NCI-H345 (cell line): ENCODE data around the gene SFXN5.
"Not testable (repeated sequence)": the region's sequence is repeated elsewhere in the genome, so short reads cannot be mapped to it uniquely, and the experiment has no call there.

Experiments
- DNase-seq: peaks from one replicate; lab custom pipeline; 2025; lab: John Stamatoyannopoulos, UW

Gene SFXN5

DNA sequence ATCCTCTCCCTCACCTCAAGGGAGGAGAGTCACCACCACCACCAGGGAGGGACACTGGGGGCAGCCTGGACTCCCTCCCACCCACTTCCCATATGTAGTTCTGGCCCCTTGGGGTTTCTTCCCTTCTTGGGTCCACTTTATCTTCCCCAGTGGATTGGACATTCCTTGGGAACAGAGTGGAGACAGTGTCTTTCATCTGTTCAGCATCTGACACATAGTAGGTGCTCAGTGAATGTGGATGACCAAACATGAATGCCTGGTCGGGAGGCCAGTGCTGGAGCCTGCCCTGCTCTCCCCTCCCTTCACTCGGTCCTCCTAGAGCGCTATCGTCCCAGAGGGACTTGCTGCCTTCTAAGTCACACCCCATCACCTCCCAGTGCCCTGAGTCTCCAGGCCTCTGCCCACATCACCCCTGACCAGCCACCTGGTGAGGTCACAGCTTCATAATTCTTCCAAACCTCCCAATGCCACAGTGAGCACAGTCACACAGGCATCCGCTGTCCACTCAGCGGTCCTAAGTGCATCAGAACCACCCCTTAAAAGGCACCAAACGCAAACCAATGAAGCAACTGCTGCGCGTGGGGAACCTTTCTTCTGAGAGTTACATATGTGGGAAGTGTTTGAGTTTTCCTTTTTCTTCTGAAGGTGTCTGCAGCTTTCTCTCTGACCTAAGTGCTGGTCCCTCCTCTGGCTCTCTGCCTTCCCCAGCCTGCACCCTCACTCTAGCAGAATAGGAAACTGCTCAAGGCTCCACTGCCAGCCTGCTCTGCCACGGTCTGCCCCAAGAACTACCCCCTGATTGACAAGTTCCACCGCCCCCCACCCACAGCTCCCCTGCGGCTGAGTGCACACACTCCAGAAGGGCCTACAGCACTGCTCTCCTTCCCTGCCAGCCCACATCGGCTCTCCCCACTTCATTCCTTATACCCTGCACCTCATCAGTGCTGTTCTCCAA, 7.2 kb upstream of the SFXN5 start:
- no peak for DNase-seq

DNA sequence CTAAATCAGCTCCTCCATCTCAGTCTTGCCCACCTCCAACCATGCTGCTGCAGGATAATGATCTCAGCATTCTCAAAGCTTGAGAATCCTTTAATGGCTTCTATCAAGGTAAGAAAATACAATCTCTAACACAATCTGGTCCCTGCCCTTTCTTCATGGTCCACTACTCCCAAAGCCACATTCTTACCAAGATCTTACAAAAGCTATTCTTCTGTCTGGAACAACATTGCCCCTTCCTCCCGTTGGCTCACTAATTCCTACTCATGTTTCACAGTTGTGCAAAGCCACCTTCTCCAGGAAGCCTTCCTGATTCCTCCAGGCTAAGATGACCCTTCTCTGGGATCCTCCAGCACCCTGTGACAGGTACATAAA, 5.9 kb upstream of the SFXN5 start:
- no peak for DNase-seq

DNA sequence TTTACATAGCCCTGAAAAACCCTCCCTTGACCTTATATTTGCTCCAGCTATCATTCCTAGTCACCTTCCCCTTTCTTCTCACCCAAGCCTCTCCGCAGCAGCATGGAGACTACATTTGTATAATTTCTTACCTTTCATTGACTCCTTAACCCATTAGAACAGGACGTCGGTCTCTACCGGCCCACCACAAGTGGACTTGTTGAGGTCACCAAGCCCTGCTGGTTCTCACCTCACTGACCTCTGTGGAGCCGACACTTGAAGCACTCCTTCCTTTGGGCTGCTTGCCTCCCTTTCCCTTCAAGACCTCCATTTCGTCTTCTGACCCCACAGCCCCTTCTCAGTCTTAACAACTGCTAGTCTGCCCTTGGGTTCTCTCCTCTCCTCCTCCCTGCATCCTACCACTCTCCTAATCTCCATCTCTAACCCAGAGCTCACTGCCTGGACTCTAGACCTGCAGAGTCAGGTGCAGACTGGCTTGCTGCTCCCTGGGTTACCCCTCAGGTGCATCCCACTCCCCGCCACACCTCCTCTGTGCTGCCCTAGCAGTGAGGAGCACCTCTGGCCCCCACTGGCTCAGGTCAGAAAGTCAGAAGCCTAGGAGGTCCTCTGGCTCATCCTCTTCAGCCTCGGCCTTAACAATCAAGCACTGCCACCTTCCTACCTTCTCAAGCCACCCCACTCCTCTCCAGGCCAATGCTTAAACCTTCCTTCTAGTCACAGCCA, 5.3 kb upstream of the SFXN5 start:
- no peak for DNase-seq

DNA sequence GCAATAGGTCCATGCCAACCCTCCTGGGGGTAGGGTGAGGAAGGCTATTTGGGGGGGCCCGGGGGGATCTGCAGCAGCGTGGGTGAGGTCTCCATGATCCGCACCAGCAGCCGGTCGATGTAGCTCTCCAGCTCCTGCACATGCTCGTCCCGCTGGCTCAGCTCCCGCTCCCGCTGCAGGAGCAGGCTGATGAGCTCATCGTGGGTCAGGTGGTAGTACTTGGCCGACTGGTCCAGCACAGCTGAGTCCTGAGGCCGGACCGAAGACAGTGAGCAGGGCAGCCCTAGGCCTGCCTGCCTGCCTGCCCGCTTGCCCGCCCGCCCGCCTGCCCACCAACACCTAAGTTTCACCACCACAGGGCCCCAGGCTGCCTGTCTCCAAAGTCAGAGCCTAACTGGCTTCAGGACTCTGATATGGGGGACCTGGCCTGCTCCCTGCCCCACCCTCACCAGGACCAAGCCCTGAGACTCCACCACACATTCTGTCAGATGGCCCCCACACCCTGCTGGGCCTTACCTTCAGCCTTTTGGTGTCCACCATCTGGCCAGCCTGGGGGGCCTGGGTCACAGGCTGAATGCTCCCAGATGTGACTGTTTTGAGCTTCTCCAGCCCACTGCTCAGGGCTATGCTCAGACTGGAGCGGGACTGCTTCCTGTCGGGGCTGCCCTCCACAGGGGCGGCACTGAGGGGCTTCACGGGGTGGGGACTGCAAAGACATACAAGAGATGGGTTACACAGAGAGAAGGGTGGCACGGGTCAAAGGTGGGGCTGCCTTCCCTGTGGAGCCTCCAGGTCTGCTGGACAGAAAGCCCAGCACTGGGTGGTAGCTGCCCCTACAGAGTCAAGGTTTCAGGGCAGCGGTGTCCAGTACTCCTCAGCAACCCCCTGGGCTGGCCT, 4.2 kb upstream of the SFXN5 start:
- DNase-seq, result no peak

DNA sequence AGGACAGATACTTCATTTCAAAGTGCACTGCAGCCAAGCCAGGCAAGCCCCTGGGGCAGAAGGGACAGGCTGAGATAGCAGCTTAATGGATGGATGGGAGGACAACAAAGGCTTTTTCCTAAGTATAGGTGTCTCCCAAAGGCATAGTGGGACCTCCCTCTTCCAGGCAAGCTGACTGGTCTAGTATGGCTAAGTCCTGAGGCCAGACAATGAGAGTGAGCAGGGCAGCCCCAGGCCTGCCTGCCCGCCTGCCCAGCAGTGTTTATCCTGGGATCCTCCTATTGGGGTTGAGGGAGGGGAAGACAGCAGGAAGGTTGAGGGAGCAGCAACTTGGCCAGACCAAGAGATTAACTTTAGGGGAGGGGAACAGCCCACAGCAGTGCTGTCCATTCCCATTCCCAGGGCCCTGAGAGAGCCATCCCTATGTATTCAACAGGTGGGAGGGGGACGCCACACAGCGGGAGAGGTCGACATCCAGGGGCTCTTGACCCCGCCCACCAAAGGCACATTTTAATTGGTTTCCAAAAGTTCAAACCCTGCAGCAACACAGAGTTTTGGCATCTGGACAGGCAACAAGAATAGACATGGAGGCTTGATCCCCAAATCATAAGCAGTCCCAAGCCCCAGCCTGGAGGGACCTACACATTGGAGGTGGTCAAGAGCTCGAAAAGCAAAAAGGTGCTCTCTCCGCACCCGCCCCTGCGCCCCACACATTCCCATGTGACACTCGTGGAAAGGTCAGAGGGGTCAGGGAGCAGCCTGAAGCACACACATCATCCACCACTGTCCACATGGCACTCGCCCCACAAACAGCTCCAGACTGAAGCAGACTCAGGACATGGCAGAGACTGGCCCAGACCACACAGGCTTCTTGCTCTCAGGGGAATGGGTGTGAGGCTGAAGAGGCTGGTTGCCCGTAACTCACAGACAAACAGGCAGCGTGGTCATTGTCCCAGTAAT, 2.9 kb upstream of the SFXN5 start:
- DNase-seq, result no peak

DNA sequence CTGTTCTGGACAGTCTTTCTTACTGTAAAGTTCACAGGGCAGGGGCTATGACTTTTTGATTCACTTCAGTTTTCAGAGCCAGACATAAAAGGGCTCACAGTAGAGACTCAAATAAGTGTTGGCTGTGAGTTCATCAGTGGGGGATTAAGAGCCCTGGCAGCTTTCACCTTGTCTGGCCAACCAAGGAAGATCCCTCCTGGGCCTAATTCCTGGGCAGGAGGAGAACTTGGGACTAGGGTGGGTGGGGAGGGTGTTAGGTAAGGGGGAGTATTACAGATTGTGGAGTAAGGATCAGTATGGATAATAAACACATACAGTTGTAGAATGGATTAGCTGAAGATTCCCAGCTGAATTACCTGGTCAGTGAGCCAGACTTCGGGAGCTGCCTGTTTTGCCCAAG, 904 bp upstream of the SFXN5 start:
- no peak for DNase-seq

DNA sequence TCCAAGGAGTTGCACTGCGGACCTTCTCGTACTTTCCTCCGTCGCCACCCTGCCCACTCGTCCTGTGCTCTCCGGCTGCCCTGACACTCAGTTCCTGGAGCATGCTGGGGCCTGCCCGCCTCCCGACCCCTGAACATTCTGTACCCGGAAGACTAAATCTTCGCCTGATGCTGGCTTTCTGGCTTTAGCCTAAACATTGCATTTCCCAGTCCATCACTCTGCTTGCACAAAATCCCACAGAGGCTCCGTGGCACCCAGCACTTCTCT, 550 bp upstream of the SFXN5 start:
- no peak for DNase-seq

DNA sequence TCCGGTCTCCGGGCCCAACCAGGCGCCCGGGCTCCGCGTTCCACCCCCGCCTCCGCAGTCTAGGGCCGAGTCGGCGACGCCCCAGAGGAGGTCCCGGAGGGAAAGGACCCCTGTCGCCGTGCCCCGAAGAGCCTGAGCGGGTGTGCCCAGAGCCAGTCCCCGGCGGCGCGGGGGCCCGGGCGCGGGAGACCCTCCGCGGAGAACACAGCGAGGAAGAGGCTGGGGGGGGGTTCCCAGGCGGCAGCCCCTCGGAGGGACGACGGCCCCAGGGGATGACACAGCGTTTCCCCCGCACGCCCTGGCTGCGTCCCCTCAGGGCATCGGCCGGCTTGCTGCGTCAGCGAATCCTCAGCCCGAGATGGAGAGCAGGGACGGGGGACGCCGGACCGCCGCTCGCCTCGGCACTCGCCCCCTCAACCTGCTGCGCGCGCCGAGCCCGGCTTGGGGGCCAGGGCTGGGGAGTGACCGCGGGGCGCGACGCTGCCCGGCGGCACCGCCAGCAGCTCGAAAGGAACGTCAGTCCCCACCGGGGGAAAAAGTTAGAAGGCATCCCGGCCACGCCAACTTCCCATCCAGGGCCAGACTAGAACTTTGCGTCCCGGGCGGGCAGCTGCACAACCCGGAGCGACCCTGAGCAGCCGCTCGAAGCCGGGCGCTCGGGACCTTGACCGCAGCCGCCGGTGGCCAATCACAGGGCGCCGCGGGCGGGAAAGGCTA, 711 bp downstream of the SFXN5 start:
- DNase-seq, result peak; percentile 36

DNA sequence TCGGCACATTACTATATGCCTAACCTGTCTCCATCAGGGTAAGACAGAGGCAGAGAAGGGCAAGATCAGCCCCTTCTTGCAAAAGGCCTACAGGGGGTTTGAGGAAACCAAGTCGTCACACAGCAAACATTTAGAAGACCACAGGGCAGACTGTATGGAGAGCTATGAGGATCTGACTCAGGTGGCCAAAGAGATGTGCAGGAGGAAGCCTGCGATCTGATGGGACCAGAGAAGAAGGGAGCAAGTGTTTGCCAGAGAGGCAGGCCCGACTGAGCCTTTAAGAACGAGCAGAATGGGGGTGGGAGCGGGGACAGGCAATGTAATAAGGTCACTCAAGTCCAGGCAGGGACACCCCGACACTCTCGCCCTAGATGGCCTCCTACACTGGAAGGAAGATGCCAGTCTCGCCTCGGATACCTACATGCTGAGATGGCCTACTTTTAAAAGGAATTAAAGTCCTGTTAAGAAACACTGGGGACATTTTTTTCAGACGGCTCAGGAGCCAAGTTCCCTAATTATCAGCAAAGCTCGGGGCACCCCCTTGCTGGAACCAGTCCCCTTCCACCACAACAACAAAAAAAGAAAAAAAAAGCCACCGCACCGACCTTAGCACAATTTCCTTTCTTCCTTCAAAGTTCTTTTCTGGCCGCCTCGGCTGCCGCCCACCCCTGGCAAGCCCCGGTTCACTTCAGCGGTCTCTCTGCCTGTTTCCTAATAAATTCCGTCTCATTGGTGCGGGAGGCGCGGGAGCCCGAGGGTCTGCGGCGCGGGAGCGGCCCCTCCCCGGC, 1.5 kb downstream of the SFXN5 start:
- no peak for DNase-seq

DNA sequence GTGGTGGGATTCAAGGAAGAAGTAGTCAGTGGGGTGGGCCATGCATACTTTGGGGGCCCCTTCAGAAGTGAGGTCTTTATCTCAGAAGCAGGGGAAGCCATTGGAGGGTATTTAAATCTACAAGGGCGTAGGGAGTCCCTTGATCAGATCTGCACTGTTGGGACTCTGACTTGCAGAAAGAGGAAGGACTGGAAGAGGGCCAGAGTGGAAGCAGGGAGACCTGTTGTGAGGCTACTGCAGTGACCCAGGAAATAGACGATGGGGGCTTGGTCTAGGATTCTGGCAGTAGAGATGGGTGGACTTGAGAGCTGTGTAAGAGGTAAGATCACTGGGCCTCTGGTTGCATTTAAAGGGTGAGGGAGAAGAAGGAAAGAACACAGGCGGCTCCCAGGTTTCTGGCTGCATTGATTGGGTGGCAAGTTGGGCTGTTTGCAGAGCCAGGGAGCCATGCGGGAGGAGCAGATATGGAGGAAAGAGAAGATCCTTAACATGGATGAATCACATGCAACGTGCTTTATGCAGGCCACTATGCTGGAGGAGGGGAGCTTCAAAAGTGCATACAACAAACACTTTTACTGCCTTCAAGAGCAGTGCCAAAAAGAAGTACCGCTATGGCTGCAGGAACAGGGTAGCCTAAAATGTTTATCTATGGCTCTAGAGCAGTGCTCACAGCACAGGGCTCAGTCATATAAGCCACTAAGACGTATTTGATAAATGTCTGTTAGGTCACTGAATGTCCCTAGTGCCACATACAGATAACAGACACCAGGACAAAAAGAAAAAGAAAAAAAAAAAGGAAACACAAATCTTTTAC, 2.3 kb downstream of the SFXN5 start:
- DNase-seq, result no peak

DNA sequence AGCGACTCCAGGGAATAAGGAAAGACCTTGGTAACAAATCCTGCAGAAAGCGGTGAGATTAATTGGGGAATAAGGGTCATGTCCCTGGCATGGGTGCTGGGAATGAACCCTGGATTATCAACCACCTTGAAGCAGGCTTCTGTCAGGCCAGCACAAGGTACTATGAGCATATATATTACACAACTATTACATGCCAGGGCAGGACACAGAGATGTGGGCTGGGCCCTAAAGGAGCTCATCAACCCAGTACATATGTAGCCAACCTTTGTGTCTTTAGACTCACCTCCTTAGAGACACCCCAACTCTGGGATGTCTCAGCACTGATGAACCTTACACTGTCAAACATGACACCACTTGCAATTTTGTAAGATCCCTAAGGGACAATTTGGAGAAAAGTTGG, 3.4 kb downstream of the SFXN5 start:
- DNase-seq, result no peak

DNA sequence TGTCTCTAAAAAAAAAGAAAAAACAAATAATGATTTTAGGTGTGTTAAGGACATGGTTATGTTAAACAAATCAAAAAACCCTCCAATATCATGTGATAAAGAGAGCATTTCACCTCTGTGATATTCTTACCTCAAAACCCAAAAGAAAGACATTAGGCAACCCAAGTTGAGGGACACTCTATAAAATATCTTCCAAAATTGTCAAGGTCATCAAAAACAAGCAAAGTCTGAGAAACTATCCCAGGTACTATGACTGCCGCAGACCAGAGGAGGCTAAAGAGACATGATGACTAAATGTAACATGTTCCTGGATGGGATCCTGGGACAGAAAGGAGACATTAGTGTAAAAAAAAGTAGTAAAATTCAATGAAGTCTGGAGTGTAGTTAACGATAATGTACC, 4.5 kb downstream of the SFXN5 start:
- no peak for DNase-seq

DNA sequence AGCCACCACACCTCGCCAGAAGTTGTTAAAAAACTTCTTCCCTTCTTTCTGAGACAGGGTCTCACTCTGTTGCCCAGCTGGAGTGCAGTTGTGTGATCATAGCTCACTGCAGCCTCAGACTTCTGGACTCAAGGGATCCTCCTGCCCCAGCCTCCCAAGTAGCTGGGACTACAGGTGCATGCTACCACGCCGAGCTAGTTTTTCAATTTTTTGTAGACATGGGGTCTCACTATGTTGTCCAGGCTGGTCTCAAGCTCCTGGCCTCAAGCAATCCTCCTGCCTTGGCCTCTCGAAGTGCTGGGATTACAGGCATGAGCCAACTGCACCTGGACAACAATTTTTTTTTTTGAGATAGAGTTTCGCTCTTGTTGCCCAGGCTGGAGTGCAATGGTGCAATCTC, 6.4 kb downstream of the SFXN5 start:
- DNase-seq, result not testable (repeated sequence)

DNA sequence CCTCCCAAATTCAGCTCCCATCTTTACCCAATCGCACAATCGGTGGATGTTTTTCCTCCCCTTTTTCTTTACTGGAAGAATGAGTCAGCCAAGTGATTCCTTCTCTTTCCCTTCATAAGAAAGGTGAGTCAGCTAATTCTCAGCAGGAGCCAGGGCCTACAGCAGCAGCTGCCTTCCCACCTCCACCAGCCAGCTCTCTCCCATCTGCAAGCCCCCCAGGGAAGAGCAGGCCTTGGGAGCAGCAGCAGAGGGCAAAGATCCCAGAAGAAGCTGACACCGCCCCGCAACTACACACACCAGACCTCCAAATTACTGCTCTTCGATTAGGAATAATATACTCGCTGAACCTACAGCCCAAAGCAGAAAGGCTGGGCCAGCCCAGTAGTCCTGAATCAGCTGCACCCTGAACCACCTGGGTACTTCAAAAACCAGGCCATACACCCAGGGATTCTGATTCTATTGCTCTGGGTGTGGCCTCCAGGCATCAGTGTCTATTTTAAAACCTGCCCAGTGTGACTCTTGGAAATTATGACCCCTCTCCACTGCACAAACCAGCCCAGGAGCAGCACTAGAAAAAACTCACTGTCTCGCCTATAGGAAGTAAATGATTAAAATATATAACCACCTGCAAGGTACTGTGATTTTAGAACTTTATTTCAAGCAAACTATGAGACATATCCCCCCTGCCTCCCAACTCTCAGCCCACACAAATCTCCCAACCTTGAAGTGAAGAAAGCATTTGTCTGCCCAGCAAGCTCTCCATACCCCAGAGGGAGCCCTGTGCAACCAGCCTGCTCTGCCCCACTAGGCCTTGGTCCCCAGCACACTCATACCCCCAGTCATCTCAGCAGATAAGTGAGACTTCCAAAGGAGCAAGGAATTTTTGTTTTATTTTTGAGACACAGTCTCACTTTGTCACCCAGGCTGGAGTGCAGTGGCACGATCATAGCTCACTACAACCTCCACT, 7.3 kb downstream of the SFXN5 start:
- peak; percentile 14 for DNase-seq

DNA sequence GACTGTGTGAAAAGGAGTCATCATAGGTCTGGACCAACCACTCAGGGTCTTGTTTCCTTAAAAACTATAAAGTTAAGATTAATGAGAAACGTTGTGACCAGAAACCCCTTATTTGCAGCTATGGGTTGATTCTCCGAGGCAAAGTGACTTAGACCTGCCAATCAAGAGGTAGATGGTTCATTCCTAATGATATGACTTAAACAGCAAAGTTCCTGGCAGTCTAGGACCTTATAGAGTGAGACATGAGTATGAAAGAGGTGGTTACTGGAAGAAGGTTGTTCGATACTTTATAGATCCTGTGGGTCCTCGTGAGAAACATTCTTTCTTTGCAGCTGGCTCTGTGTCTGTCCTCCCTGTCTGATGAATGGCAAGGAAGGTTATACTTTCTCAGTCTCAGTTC, 8.0 kb downstream of the SFXN5 start:
- DNase-seq, result no peak

DNA sequence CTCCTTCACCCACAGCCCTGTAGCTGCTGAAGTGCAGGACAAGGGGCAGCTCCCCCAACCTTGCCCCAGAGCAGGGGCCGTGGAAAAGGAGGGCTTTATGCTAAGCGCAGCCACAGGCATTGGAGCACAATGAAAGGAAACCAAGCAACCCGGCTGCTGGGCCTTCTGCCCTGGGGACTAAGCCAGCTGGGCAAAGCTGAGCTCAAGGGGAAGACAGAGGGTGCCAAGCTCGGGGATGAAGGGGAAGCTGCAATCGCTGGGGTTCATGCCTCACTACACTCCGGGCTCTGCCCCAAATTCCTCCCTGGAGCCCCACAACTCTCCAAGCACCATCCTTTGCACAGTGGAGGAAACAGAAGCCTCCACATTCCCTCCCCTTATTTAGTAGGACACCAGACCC, 12.4 kb downstream of the SFXN5 start:
- no peak for DNase-seq

DNA sequence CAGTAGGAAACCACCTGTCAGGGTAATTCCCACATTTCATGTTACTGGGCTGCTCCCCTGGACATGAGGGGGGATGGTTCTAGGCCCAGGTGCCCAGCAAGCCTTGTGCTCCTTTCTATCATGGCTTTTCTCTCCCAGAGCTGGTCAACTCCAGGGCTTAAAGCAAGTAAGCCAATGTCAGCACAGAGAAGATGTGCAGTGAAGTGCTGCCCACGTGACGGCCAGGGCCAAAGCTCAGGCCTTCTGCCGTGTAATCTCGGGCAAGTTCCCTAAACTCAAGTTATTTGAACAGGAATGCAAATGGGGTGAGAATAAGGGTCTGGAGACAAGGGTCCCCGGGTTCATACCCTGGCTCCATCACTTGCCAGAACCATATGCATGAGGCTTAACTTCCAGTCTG, 16.5 kb downstream of the SFXN5 start:
- DNase-seq, result no peak
